IgD-negative memory B cell (primary cell): ENCODE data around the gene FMN1. TPM values are rescaled to one million over a fixed set of nuclear protein-coding genes. Genes with fewer than 3 reads are reported as not detected.

ENCODE experiments used
- H3K27ac Mint-ChIP-seq, 3 donors: one replicate each; pipeline ENCODE4 v1.8.0; 2020 to 2022; ENCODE audit warnings: mild to moderate bottlenecking in 3 of 3, mixed read lengths in 3 of 3, moderate library complexity in 1 of 3
- H3K27me3 Mint-ChIP-seq: one replicate; pipeline ENCODE4 v1.8.0; 2021; ENCODE audit warnings: mixed read lengths
- H3K36me3 Mint-ChIP-seq: one replicate; pipeline ENCODE4 v1.8.0; 2020; ENCODE audit warnings: mild to moderate bottlenecking, mixed read lengths
- H3K4me1 Mint-ChIP-seq, 3 donors: one replicate each; pipeline ENCODE4 v1.8.0; 2020 to 2022; ENCODE audit warnings: mixed read lengths in 3 of 3, mild to moderate bottlenecking in 1 of 3
- H3K4me3 Mint-ChIP-seq, 4 donors: one replicate each; pipeline ENCODE4 v1.8.0; 2020 to 2022; ENCODE audit warnings: mild to moderate bottlenecking in 4 of 4, mixed read lengths in 4 of 4, moderate library complexity in 3 of 4
- H3K9me3 Mint-ChIP-seq, 3 donors: one replicate each; pipeline ENCODE4 v1.8.0; 2020 to 2021; ENCODE audit warnings: mixed read lengths in 3 of 3, mild to moderate bottlenecking in 1 of 3
- polyA plus RNA-seq: library from polyadenylated mRNA; unstranded; fragments of 300-500 nt; fragmentation: Illumina TruSeq; gene quantifications from one replicate; pipeline ENCODE4 v1.2.3, GENCODE V29; 2021

FMN1 gene
- polyA plus RNA-seq, 1 donor from 2014 or later: not detected

DNA sequence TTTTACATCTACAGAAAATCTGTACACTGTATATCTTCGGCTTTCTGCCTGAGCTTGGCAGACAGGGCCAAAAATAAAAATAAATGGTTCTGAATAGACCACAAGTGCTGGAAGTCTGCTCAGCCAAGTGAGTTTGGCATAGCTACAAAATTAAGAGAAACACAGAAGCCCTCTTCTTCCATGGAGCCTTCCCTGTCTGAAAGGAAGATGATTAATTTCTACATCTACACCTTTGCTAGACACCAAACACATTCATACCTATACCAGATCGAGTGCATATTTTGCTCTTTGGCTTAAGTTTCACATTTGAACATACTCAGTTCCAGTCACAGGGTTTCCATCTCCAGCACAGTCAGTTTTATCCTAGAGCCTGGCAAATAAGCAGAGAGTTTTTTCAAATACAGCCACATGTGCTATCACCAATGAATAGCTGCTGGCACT is 252.1 kb downstream of the FMN1 start:
- Mint-ChIP-seq H3K27me3 (peaks cover 20% of the 10 kb centered on the region), H3K27ac (no peak overlapping the region), H3K4me1 (no peaks in the 10 kb centered on the region), H3K9me3 (no peaks in the 10 kb centered on the region), H3K4me3 (no peak overlapping the region), H3K36me3 (peaks cover 2% of the 10 kb centered on the region)

DNA sequence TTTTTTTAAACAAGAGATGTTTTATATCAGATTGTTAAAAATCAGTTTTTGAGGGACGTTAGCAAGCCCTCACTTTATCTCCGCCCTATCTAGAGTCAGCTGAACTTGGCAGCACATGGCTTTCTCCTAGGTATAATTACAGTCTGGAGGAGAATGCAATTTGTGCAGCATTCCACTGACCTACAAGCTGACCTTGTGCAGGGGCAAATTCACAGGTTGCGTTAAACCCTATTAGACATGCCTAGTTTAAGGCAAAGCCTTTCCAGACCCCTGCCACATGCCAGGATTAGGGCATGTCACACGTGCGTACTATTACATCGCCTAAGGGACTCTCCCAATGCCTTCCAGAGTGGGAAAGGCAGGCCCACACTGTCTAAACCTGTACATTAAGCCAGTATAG is 252.7 kb downstream of the FMN1 start:
- Mint-ChIP-seq H3K27ac (no peak overlapping the region), H3K4me3 (no peak overlapping the region), H3K36me3 (peaks cover 3% of the 10 kb centered on the region), H3K4me1 (no peaks in the 10 kb centered on the region), H3K27me3 (peaks cover 26% of the 10 kb centered on the region), H3K9me3 (no peaks in the 10 kb centered on the region)

DNA sequence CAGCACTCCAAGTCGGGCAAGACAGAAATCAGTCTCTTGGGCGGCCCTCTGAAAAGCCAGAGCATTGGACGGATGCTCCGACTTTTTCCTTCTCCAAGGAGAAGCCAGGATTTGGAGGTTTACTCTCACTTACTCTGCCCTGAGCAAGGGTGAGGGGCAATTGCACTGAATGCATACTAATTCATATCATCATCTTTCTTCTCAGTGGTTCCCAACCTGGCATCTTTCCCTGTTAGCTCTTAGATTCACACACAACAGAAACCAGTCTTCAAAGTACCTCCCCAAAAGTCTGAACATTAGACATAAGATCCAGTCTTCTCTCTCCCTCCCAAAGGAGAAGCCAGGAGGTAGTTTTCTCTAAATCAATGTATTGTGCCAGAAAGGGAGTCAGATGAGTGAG is 257.5 kb downstream of the FMN1 start:
- peaks cover 41% of the 10 kb centered on the region for H3K27me3 Mint-ChIP-seq
- H3K9me3 Mint-ChIP-seq: peaks cover 0 to 3% (median 0%) of the 10 kb centered on the region in 3 donors
- H3K4me3 Mint-ChIP-seq: no peak overlapping the region
- H3K27ac Mint-ChIP-seq: no peak overlapping the region
- peaks cover 0 to 3% (median 2%) of the 10 kb centered on the region in 3 donors for H3K4me1 Mint-ChIP-seq
- peaks cover 3% of the 10 kb centered on the region for H3K36me3 Mint-ChIP-seq

DNA sequence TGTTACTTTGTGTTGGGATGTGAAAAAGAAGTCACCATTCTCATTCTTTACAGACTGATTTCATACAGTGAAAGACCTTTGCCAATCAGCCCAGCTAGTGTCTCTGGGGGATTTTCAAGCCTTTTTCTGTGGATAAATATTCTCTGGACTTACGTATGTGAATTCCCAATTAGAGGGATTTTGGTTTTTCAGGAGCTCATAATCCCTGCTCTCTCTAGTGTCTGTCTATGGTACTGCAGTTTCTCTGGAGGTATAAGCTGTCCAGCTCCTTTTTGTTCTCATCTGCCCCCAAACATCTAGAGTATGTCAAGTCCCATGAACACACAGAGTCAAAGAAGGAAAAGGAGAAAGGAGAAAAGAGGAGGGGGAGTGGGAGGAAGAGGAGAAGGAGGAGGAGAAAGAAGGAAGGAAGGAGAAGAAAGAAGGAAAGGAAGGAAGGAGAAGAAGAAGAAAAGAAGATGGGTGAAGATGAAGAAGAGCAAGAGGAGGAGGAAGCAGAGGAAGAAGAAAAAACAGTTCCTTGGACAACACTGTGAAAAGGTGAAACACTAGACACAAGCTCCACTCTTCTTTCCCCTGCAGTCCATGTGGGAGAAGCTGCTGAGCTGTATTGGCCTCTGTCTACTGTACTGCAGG is 258.1 kb downstream of the FMN1 start:
- Mint-ChIP-seq H3K9me3 (peaks cover 0 to 3% (median 0%) of the 10 kb centered on the region in 3 donors), H3K4me3 (no peak overlapping the region), H3K27ac (no peak overlapping the region), H3K36me3 (peaks cover 3% of the 10 kb centered on the region), H3K4me1 (peaks cover 0 to 3% (median 2%) of the 10 kb centered on the region in 3 donors), H3K27me3 (peaks cover 40% of the 10 kb centered on the region)

DNA sequence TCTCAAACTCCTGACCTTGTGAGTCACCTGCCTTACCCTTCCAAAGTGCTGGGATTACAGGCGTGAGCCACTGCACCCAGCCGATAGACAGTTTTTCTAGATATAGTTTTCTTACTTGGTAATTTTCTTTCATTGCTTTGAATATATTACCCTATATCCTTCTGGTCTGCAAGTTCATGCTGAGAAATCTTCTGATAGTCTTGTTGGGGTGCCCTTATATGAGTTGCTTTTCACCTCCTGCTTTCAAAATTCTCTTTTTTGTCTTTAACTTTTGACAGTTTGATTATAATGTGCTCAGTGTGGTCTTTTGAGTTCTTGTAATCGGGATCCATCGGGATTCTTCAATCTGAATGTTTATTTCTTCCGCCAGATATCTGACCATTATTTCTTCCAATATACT is 259.4 kb downstream of the FMN1 start:
- peaks cover 37% of the 10 kb centered on the region for H3K27me3 Mint-ChIP-seq
- H3K9me3 Mint-ChIP-seq: peaks cover 0 to 3% (median 0%) of the 10 kb centered on the region in 3 donors
- no peak overlapping the region for H3K4me3 Mint-ChIP-seq
- H3K36me3 Mint-ChIP-seq: peaks cover 3% of the 10 kb centered on the region
- peaks cover 0 to 3% (median 2%) of the 10 kb centered on the region in 3 donors for H3K4me1 Mint-ChIP-seq
- H3K27ac Mint-ChIP-seq: no peak overlapping the region

DNA sequence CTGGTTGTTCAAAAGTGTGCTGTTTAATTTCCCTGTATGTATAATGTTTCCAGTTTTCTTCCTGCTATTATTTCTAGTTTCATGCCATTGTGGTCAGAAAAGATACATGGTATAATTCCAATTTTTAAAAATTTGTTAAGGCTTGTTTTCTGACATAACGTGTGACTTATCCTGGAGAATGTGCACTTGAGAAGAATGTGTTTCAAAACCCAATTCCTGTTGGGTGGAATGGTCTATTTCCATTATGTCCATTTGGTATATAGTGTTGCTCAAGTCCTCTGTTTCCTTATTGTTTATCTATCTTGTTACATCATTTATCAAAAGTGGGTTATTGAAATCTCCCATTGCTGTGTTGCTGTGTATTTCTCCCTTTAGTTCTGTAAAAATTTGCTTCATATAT is 261.3 kb downstream of the FMN1 start:
- no peak overlapping the region for H3K4me3 Mint-ChIP-seq
- peaks cover 0 to 3% (median 2%) of the 10 kb centered on the region in 3 donors for H3K4me1 Mint-ChIP-seq
- H3K9me3 Mint-ChIP-seq: peaks cover 0 to 3% (median 0%) of the 10 kb centered on the region in 3 donors
- peaks cover 28% of the 10 kb centered on the region for H3K27me3 Mint-ChIP-seq
- H3K27ac Mint-ChIP-seq: no peak overlapping the region
- H3K36me3 Mint-ChIP-seq: peaks cover 3% of the 10 kb centered on the region

DNA sequence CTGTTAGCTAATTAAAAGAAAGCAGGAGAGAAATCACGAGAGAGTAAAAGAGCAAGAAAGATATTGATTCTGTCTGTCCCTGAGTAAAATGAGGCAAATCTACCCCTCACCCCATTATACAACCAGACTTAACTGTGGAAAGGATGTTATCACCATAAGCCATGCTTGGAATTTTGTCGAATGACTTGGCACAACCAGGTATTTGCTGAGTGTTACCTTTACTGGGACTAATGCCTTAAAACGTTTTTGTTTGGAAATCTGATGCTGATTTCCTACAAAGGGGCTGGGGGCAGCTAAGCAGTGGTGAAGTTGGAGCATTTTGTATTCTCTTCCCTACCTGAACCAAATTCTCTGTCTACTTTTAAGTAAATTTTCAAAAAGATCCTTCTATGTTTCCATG is 265.6 kb downstream of the FMN1 start:
- Mint-ChIP-seq H3K27me3 (no peaks in the 10 kb centered on the region), H3K36me3 (no peaks in the 10 kb centered on the region), H3K4me3 (no peak overlapping the region), H3K27ac (no peak overlapping the region), H3K4me1 (peaks cover 2 to 6% (median 4%) of the 10 kb centered on the region in 3 donors), H3K9me3 (no peaks in the 10 kb centered on the region)

DNA sequence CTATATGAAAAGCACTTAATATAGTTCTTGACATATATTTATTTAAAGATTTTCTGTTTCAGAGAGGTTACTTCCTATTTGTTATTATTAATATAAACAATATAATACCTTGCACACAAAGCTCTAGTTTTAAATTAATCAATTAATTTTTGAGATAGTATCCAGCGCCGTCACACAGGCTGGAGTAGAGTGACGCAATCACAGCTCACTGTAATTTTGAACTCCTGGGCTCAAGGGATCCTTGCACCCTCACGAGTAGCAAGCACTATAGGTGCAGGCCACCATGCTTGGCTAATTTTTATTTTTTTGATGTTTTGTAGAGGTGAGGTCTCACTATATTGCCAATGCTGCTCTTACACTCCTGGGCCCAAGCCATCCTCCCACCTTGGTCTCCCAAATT is 267.4 kb downstream of the FMN1 start:
- Mint-ChIP-seq H3K27me3 (no peaks in the 10 kb centered on the region), H3K4me1 (peaks cover 2 to 7% (median 4%) of the 10 kb centered on the region in 3 donors), H3K4me3 (no peak overlapping the region), H3K27ac (no peak overlapping the region), H3K9me3 (no peaks in the 10 kb centered on the region), H3K36me3 (no peaks in the 10 kb centered on the region)

DNA sequence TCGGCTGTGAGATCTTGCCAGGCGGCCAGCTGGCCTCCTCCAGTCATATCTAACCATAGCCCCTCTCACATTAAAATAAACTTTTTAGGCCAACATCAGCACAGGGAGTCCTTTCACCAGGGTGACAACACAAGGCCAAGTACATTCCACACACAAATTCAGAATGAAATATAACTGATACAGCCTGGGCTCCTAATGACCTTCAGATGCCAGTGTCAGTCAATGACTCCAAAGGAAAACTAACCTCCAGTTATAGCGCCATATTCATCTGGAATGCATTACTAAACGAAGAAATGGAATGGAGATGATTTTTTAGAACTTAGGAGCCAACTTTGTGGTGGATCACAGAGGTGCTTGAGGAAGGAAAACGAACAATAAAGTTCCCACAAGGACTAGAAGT is 271.3 kb downstream of the FMN1 start:
- H3K27me3 Mint-ChIP-seq: peaks cover 6% of the 10 kb centered on the region
- peaks cover 13 to 18% (median 14%) of the 10 kb centered on the region in 3 donors for H3K4me1 Mint-ChIP-seq
- no peaks in the 10 kb centered on the region for H3K36me3 Mint-ChIP-seq
- H3K4me3 Mint-ChIP-seq: no peak overlapping the region
- H3K27ac Mint-ChIP-seq: no peak overlapping the region
- H3K9me3 Mint-ChIP-seq: no peaks in the 10 kb centered on the region

DNA sequence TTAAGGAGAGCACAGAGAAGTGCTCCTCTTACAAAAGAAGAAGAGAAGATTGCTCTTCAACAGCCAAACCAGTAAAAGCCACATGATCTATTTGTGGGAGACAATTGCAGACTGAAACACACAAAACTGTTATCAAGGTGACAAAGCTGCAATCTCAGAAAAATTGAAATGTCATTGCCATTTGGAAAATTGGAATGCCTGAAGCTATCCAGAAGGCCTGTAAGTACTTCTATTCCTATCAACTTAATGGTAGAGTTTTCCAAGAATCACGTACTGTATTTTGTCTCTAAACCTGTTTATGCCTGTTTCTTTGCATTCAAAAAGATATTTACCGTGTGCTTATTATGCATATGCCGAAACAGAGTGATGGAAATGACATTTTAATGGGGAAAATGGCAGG is 272.0 kb downstream of the FMN1 start:
- Mint-ChIP-seq H3K4me1 (peaks cover 13 to 18% (median 14%) of the 10 kb centered on the region in 3 donors), H3K27me3 (peaks cover 6% of the 10 kb centered on the region), H3K27ac (no peak overlapping the region), H3K36me3 (no peaks in the 10 kb centered on the region), H3K9me3 (no peaks in the 10 kb centered on the region), H3K4me3 (no peak overlapping the region)

DNA sequence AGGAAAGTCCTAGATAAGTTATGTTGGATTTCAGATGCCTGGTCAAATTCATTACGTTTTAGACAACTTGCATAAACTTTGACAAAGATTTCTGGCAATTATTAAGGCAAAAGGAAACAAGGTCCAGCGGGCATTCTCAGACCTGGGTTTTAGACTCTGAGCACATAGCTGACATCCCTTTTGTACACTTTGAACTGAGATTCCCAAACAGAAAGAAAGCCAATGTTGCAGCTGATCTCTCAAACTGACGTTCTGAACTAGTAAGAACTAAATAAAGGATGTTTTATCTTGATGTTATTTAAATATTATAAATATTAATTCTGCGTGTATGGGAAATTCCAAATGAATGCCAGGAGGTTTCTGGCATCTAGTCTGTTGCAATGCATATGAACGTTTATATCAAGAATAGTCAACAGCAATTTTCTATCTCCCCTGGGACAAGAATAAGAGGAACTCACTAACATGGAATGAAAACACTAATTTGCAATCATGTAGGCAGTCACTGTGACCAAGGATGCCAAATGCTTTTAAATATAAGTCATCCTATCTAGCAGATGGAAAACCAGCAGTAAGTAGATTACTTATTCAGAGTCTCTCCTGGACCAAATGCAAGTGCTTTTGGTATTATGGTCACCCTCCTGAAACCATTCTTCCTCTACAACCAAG is 274.6 kb downstream of the FMN1 start:
- no peaks in the 10 kb centered on the region for H3K9me3 Mint-ChIP-seq
- peaks cover 6% of the 10 kb centered on the region for H3K27me3 Mint-ChIP-seq
- no peak overlapping the region for H3K27ac Mint-ChIP-seq
- H3K4me3 Mint-ChIP-seq: peak overlapping the region in 2 of 4 donors; percentile 9 to 83
- no peaks in the 10 kb centered on the region for H3K36me3 Mint-ChIP-seq
- peaks cover 13 to 23% (median 14%) of the 10 kb centered on the region in 3 donors for H3K4me1 Mint-ChIP-seq

DNA sequence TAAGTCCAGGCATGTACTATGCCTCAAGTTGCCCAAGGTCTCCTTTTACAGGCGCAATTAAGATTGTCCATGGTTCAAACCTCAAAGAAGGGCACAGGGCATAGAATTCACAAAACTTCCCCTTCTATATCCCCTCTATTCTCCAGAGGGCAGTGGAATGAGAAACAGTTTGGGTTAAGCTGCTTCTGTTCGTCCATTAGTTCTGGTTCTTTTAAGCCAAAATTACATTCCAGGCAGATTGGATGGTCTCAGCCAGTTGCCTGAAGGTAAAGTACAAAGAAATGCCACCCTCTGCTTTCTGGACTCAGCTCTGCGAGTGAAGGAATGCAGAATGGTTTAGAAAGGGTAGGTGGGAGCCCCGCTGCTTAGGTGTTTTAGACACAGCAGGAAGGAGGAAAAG is 276.0 kb downstream of the FMN1 start:
- Mint-ChIP-seq H3K9me3 (no peaks in the 10 kb centered on the region), H3K4me1 (peaks cover 10 to 16% (median 11%) of the 10 kb centered on the region in 3 donors), H3K4me3 (no peak overlapping the region), H3K27me3 (peaks cover 6% of the 10 kb centered on the region), H3K36me3 (no peaks in the 10 kb centered on the region), H3K27ac (no peak overlapping the region)

DNA sequence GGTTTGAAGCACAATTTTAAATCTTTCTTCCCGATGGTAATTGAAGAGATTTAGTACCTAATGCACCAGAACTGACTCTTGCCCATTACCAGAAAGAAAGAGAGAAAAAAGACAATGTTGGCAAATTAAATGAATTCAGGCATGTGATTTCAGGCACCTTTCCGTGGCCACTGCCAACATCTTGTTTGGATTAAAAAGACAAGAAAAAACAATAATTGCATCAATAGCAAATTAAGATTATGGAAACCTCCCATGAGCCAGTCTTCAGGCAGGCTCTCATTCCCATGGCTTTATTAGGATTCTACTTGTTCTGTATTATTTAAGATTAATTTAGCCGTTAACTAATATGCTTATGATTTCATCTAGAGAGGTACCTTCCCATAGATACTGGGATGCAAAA is 283.7 kb downstream of the FMN1 start:
- Mint-ChIP-seq H3K36me3 (peaks cover 8% of the 10 kb centered on the region), H3K4me1 (peaks cover 27 to 34% (median 32%) of the 10 kb centered on the region in 3 donors), H3K4me3 (no peak overlapping the region), H3K27me3 (peaks cover 7% of the 10 kb centered on the region), H3K27ac (no peak overlapping the region), H3K9me3 (peaks cover 0 to 3% (median 0%) of the 10 kb centered on the region in 3 donors)

DNA sequence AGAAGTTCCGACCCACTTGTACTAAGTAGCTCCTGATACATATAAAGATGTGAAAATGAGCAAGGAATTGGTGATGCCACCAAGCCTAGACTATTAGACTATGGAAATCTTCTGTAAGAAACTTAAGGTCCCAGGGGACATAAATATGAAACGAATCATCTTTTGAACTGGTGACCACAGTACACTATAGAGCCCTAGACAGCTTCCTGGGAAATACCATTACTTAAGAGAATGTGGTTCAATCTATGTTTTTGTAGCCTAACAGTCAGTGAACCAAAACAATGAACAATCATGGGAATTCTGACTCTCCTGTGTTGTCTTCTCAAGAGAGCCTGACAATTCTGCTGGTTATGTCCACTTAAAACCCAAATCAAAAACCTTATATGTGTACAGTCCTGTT is 285.1 kb downstream of the FMN1 start:
- H3K4me1 Mint-ChIP-seq: peaks cover 27 to 34% (median 33%) of the 10 kb centered on the region in 3 donors
- H3K36me3 Mint-ChIP-seq: peaks cover 9% of the 10 kb centered on the region
- peaks cover 0 to 3% (median 0%) of the 10 kb centered on the region in 3 donors for H3K9me3 Mint-ChIP-seq
- H3K27me3 Mint-ChIP-seq: peaks cover 7% of the 10 kb centered on the region
- H3K27ac Mint-ChIP-seq: peak overlapping the region in 1 of 3 donors; percentile 88
- H3K4me3 Mint-ChIP-seq: peak overlapping the region in 2 of 4 donors; percentile 61 to 85

DNA sequence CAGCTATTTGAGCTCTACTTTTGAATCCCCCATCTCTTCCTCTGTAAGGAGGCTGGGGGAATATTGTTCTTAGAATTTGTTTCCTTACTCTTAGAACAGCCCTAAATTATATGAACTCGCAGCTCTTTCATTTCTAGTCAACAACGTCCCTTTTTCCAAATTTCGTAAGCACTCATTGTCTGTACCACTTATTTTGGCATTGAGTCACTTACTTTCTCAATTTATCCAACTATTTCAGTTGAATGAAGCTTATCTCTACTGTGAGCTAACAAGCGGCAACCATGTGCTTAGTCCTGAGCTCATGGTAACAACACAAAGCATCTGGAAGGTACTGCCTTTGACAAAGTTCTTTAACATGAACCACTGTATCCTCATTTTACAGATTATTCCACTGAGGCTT is 285.6 kb downstream of the FMN1 start:
- peak overlapping the region; percentile 61 to 93 (median 81) for H3K4me3 Mint-ChIP-seq

More for the DNA sequence above, 285.6 kb downstream of the FMN1 start:
- Mint-ChIP-seq H3K4me1 (peaks cover 27 to 39% (median 39%) of the 10 kb centered on the region in 3 donors), H3K9me3 (peaks cover 0 to 3% (median 0%) of the 10 kb centered on the region in 3 donors), H3K27ac (peak overlapping the region in 2 of 3 donors; percentile 80 to 88), H3K27me3 (peaks cover 10% of the 10 kb centered on the region), H3K36me3 (peaks cover 9% of the 10 kb centered on the region)
